Gastrocnemius medialis (tissue), 4 donors: ENCODE measurements around the gene CEP350. TPM values are rescaled to one million over a fixed set of nuclear protein-coding genes. Genes with fewer than 3 reads are reported as not detected.

Source experiments
- ATAC-seq, 2 donors: fragments of 150-250 bp; one replicate each; pipeline ENCODE4 v1.9.1; 2016
- DNase-seq, 2 donors: peaks; one replicate each; pipeline ENCODE4 v3.0.0-alpha.2; 2019
- H3K27ac ChIP-seq, 4 donors: fragments of 200-600 bp; sonication (generic); 1 replicate in 1 of 4; 2 replicates in 3 of 4; pipeline ENCODE4 v1.5.1; 2016 to 2018; ENCODE audit warnings: mild to moderate bottlenecking in 2 of 4, moderate library complexity in 1 of 4
- H3K27me3 ChIP-seq, 3 donors: fragments of 200-600 bp; sonication (generic) in 2 of 3; 1 replicate in 1 of 3; 2 replicates in 2 of 3; pipeline versions ENCODE4 v1.5.1 to v1.6.0; 2016 to 2019; ENCODE audit warnings: mild to moderate bottlenecking in 1 of 3, moderate library complexity in 1 of 3
- H3K36me3 ChIP-seq, 2 donors: fragments of 200-600 bp; sonication (generic) in 1 of 2; one replicate each; pipeline ENCODE4 v1.5.1; 2017 to 2018
- H3K4me1 ChIP-seq, 2 donors: fragments of 200-600 bp; sonication (generic) in 1 of 2; one replicate each; pipeline ENCODE4 v1.5.1; 2016 to 2017; ENCODE audit warnings: mild to moderate bottlenecking in 2 of 2
- H3K4me3 ChIP-seq, 4 donors: fragments of 200-600 bp; sonication (generic) in 3 of 4; 1 replicate in 1 of 4; 2 replicates in 3 of 4; pipeline ENCODE4 v1.5.1; 2016 to 2019; ENCODE audit warnings: mild to moderate bottlenecking in 2 of 4
- H3K9me3 ChIP-seq, 3 donors: fragments of 200-600 bp; sonication (generic) in 2 of 3; 1 replicate in 1 of 3; 2 replicates in 2 of 3; pipeline ENCODE4 v1.5.1; 2016 to 2019
- CTCF ChIP-seq, 5 experiments: fragments of 450-650 bp in 3 of 5; fragments of 200-600 bp in 2 of 5; sonication (generic) in 2 of 5; IDR thresholded peaks in 4 of 5; conservative IDR thresholded peaks in 1 of 5; 1 replicate in 4 of 5; 2 replicates in 1 of 5; pipeline ENCODE4 v1.5.1; 2016 to 2019; ENCODE audit warnings: antibody characterized with exemption in 5 of 5, mild to moderate bottlenecking in 3 of 5, moderate library complexity in 3 of 5
- POLR2A ChIP-seq, 2 donors: fragments of 450-650 bp; IDR thresholded peaks; one replicate each; pipeline ENCODE4 v1.6.1; 2017; ENCODE audit warnings: antibody characterized with exemption in 2 of 2, mild to moderate bottlenecking in 2 of 2, moderate library complexity in 2 of 2
- in situ Hi-C, 4 donors: fragments of 200-750 bp; cut with MboI; loops; one replicate each; pipeline versions ENCODE4 v1.15.0 to v1.8.0; 2017; ENCODE audit warnings: low sequenced_read_pairs in 4 of 4
- intact Hi-C: fragments of 100-400 bp; cut with DNase I; formaldehyde crosslinking; loops from one replicate; pipeline ENCODE4 v1.15.1; 2023; ENCODE audit warnings: low total_unique reads
- total RNA-seq, 4 donors: library from RNA; depleted of rRNA; stranded (reverse); fragments of >200 nt; gene quantifications; one replicate each; pipeline versions ENCODE4 v1.1.0 to v1.2.3, GENCODE V29; 2016

The CEP350 gene
- total RNA-seq, 4 donors from 2014 or later = 83.7 to 197 (median 157) TPM

GRCh38 chr1:180043785-180044184 lies 89.2 kb downstream of the CEP350 start:
- Histone ChIP-seq H3K27me3 (no peaks in the 10 kb centered on the region), H3K4me3 (no peak overlapping the region), H3K36me3 (peaks cover 4 to 76% of the 10 kb centered on the region in 2 donors), H3K4me1 (no peaks in the 10 kb centered on the region), H3K9me3 (no peaks in the 10 kb centered on the region), H3K27ac (no peak overlapping the region)
- DNase-seq (no peak), ATAC-seq (no peak)
- intact Hi-C loops (no loop called here), in situ Hi-C loops (loop anchor here in 1 of 4 donors (25.0 kb wide), 1 partner anchor 131 kb away; no protein-coding TSS in a partner anchor)
- TF ChIP-seq POLR2A (IDR thresholded peaks at IDR 0.05) = no peak
- TF ChIP-seq CTCF (IDR thresholded peaks at IDR 0.05 in 4 of 5, conservative IDR thresholded peaks at IDR 0.05 in 1 of 5) = no peak

- no peak overlapping the region for H3K4me3 ChIP-seq
- no peak for TF ChIP-seq CTCF (IDR thresholded peaks at IDR 0.05 in 4 of 5, conservative IDR thresholded peaks at IDR 0.05 in 1 of 5)
- TF ChIP-seq POLR2A (IDR thresholded peaks at IDR 0.05) = no peak
- in situ Hi-C loops = loop anchor here in 1 of 4 donors (25.0 kb wide), 1 partner anchor 134 kb away; no protein-coding TSS in a partner anchor
- H3K27ac ChIP-seq = no peak overlapping the region
- no peak for ATAC-seq
- H3K4me1 ChIP-seq = no peaks in the 10 kb centered on the region
- no peaks in the 10 kb centered on the region for H3K9me3 ChIP-seq
- DNase-seq = no peak
- intact Hi-C loops = no loop called here
- H3K36me3 ChIP-seq = peaks cover 4 to 94% of the 10 kb centered on the region in 2 donors
- H3K27me3 ChIP-seq = no peaks in the 10 kb centered on the region
Observed at GRCh38 chr1:180046674-180047073, 92.1 kb downstream of the CEP350 start.

GRCh38 chr1:180053594-180054567 lies 99.3 kb downstream of the CEP350 start:
- DNase-seq = no peak
- no peaks in the 10 kb centered on the region for H3K9me3 ChIP-seq
- intact Hi-C loops = no loop called here
- TF ChIP-seq CTCF (IDR thresholded peaks at IDR 0.05 in 4 of 5, conservative IDR thresholded peaks at IDR 0.05 in 1 of 5) (no peak), POLR2A (IDR thresholded peaks at IDR 0.05) (no peak)
- H3K27ac ChIP-seq = no peak overlapping the region
- ATAC-seq = no peak
- in situ Hi-C loops = no loop called here
- peaks cover 0 to 99% of the 10 kb centered on the region in 2 donors for H3K36me3 ChIP-seq
- H3K27me3 ChIP-seq = no peaks in the 10 kb centered on the region
- H3K4me3 ChIP-seq = no peak overlapping the region
- H3K4me1 ChIP-seq = peaks cover 0 to 6% of the 10 kb centered on the region in 2 donors

GRCh38 chr1:180057883-180058396 lies 103.3 kb downstream of the CEP350 start:
- in situ Hi-C loops (no loop called here), intact Hi-C loops (no loop called here)
- Histone ChIP-seq H3K4me3 (no peak overlapping the region), H3K36me3 (peaks cover 0 to 92% of the 10 kb centered on the region in 2 donors), H3K9me3 (no peaks in the 10 kb centered on the region), H3K27me3 (no peaks in the 10 kb centered on the region), H3K4me1 (peaks cover 0 to 6% of the 10 kb centered on the region in 2 donors), H3K27ac (peak overlapping the region in 1 of 4 donors; percentile 15)
- DNase-seq = no peak
- ATAC-seq = no peak
- TF ChIP-seq POLR2A (IDR thresholded peaks at IDR 0.05) (no peak), CTCF (IDR thresholded peaks at IDR 0.05 in 4 of 5, conservative IDR thresholded peaks at IDR 0.05 in 1 of 5) (no peak)
